ENCODE measurements around the gene ADI1.

The ADI1 gene

GRCh38 chr2:3479430-3480320 lies 39.7 kb downstream of the ADI1 start:
- DNase-seq = no peak

DNA sequence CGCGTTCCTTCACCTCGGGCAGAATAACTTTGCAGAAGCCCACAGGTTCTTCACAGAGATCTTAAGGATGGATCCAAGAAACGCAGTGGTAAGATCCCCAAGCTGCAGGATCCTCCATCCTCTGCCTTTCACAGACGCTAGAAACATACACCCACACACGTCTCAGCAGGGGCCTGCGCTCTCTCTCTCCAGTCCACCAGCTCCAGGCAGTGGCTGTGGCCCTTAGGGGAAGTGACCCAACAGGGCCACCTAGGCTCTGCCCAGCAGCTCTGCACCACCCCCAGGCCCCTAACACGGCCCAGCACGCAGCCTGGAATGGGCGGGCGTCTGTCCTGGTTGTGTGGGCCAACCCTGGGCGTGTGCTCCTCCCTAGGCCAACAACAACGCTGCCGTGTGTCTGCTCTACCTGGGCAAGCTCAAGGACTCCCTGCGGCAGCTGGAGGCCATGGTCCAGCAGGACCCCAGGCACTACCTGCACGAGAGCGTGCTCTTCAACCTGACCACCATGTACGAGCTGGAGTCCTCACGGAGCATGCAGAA lies 40.4 kb downstream of the ADI1 start:
- no peak for DNase-seq

- DNase-seq = no peak
These were observed 42.4 kb downstream of the ADI1 start for GRCh38 chr2:3476985-3477327.

DNA sequence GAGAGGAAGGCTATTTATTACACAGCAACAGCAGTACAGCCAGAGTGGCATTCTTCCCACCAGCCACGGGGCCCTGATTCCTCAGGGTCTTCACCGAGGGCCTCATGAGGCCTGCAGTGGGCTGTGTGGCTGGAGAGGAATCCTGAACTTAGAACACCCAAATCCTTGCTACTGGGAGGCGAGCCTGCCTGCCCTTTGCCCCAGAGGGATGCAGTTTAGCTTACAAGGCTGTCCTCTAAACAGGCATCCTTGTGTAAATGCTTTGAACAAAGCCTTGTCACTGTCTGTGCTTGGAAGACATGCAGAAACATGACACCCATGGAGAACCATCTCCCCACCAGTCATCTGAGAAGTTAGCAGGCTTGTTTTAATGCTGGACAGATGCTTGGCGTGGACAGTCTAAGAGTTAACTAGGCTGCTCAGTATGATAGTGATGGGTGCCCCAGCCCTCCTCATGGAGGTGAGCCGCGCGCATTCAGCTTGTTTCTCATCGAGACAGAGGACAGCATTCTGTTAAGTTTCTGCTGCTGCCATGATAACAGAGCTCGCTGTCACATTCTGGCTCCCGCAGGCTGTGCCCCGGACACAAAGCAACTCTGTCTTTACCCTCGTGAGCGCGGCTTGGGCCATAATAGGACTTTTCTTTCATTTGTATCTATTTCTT lies 42.9 kb downstream of the ADI1 start:
- no peak for DNase-seq

GRCh38 chr2:3475771-3476170 lies 43.6 kb downstream of the ADI1 start:
- no peak for DNase-seq

- DNase-seq = no peak
These were observed 46.4 kb downstream of the ADI1 start for GRCh38 chr2:3472966-3473365.

GRCh38 chr2:3472296-3472695 lies 47.0 kb downstream of the ADI1 start:
- no peak for DNase-seq

- DNase-seq = no peak
These were observed 48.2 kb downstream of the ADI1 start for GRCh38 chr2:3470856-3471737.

DNA sequence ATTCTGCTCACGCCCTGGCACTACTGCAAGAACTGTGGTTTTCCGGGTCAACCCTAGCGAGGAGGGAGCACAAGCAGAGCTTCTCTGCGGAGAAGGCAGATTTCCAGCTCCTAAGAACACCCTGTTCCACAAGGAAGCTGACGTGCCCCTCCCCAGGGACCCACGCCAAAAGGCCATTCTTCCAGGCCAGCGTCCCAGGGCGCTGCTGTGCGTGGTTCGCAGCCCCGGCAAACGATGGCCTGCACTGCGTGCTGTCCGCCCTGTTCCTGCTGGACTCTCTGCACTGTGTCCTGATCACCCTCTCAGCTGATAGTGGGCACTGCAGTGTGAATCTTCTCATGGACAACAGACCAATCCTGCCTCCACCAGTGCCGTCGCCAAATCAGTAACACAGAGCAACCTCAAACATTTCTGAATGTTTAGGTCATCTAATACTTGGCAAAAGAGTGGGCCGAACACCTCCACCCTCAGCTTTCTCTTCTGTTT lies 49.1 kb downstream of the ADI1 start:
- DNase-seq = no peak

DNA sequence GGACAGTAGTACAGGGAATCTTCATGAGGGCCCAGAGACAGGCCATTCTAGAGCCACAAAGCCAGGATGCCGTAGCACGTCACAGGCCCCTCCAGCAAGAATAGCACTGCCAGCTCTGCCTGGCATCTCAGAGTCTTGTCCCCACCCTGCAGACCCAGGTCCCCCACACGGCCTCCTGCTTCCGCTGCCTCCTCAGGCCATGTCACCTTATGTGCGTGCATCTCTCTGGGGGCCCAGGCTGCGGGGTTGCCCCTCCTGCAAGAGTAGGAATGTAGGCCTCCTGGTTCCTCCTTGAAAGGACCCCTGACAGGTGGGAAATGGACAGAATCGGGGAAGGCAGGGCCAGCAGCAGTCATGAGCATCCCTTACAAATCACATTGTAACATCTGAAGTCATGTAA lies 49.8 kb downstream of the ADI1 start:
- no peak for DNase-seq

- no peak for DNase-seq
These were observed 50.9 kb downstream of the ADI1 start for GRCh38 chr2:3468296-3468988.

DNA sequence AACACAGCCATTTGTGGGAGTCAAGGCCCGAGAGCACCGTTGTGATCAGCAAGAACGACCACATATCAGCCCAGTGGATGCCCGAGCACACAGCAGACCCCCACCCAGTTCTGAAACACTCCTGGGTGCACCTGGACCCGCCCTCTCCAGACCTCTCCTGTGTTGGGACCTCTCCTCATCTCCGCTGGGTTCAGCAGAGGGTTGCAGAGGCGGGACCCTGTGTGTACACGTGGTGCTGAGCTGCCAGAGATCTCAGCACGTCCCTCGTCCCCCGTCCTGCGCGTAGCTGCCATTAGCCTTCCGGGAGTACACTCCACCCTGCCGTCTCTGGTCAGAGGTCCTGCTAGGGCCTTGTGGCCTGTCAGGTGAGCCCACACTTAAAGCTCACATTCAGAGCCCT lies 51.7 kb downstream of the ADI1 start:
- DNase-seq = no peak

DNA sequence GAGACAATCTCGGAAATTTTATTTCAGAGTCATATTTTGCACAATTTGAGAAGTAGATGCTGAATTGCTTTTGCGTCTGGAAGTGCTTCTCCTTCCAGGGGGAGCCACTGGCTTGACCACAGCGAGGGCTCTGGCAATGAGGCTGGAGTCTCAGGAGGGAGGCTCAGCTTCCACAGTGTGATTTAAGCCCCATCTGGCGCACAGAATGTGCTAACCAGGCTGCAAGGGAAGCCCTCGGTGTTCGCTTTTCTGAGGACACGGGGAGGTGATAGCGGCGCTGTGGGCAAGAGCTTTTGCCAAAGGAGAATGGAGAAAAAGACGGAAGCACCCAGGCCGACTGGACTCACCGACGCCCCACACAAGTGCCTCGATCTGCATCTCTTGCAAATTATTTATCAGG lies 52.4 kb downstream of the ADI1 start:
- DNase-seq = no peak

DNA sequence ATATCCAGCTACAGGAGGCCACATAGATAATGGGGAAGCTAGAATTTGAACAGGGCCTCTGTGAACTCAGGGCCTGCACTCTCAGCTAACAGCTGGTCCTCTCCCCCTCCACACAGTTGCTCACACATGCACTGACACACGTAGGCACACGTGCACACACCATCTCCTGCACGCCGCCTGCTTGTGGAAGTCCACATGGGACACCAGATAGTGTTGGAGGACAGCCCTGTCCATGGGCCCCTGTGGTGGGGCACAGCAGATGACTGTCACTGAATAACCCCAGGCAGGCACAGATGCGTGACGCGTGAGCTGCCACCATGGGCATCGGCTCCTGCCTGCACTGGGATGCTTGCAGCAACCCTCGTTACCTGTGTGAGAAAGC lies 52.9 kb downstream of the ADI1 start:
- DNase-seq = no peak

- no peak for DNase-seq
These were observed 53.4 kb downstream of the ADI1 start for GRCh38 chr2:3465844-3466481.

GRCh38 chr2:3465328-3465727 lies 54.0 kb downstream of the ADI1 start:
- no peak for DNase-seq

GRCh38 chr2:3464401-3465005 lies 54.8 kb downstream of the ADI1 start:
- DNase-seq = no peak

DNA sequence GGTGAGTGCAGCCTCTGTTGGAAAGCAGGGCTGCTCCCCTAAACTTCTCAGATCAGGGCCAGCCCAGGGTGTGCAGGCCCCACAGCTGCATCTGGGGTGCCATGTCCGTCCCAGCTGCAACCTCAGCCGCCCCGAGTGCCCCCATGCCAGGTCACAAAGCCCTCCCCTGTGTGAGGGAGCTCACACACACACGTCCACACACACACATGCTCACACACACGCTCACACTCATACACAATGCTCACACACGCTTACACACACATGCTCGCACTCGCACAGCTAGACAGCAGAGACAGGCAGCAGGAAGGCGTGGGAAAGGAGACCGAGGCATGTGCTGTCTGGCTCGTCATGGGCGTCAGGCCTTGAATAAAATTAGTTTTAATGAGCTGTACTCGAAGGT lies 55.4 kb downstream of the ADI1 start:
- no peak for DNase-seq

GRCh38 chr2:3463186-3463835 lies 56.0 kb downstream of the ADI1 start:
- DNase-seq = no peak

- no peak for DNase-seq
These were observed 56.7 kb downstream of the ADI1 start for GRCh38 chr2:3462493-3463104.
